GM19372 (cell line): Measurements from ENCODE around the gene BZW1.

Experiments
- ATAC-seq: cut with Tn5 transposase; IDR thresholded peaks from one replicate; pipeline ENCODE4 v1.9.1; 2021; ENCODE audit warnings: mild to moderate bottlenecking, low read depth, moderate library complexity; ENCODE audit not compliant: unreplicated experiment

The BZW1 gene

DNA sequence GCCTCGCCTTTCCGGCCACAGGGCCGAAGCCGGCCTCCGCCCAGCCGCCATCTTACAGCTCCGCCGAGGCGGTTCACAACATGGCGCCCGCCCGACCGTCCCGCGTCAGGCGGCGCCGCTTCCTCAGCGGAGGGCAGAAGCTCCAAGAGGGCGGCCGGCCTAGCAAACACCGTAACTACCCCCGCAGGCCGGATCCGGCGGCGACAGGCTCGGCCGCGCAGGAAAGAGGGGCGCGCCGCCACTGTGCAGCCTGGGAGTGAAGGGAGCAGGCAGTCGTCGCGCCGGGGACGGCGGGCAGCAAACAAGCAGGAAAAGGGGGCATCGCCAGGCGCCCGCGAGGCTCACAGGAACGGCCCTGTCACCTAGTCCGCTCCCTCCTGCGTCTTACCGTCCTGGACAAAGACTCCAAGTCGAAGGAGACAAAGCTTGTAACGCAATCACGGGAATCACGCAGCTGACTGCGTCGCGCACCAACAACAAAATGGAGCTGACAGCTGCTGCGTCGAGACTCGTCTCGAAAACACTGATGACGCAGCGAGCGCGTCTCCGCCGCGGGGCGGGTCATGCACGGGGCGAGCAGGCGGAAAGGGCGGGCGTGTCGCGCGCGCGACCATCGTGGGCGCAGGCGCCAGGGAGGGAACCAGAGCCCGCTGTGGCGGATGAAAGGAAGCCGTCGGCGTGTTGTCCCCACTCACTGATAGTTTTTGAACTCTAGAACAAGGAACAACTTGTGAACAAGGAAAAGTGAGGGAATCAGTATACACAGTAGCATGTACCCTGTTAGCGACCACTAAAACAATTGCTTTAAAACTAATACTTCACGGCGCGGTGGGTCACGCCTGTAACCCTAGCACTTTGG lies 52.7 kb downstream of the BZW1 start, which contains the start of gene CLK1:
TSS of gene CLK1 (minus strand) at position 483 of the 859 bp plus-strand sequence. CDS start 2,796 bp downstream, outside the sequence.
- peak; percentile 80 for ATAC-seq

DNA sequence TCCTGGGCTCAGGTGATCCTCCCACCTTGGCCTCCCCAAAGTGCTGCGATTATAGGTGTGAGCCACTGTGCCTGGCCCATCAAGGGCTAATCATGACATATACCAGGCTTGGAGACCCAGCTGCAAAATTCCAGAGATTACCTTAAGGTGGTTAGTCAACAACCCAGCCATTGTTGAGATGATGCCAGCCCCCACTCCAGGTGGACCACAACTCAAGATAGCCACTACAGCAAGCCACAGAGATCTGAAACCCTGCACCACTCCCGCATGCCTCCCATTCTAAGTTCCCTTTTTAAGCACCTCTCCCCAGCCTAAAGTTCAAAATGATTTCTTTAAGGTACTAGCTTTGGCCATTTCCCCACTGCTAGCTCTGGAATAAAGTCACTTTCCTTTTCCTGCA lies 57.3 kb downstream of the BZW1 start:
- ATAC-seq: no peak

DNA sequence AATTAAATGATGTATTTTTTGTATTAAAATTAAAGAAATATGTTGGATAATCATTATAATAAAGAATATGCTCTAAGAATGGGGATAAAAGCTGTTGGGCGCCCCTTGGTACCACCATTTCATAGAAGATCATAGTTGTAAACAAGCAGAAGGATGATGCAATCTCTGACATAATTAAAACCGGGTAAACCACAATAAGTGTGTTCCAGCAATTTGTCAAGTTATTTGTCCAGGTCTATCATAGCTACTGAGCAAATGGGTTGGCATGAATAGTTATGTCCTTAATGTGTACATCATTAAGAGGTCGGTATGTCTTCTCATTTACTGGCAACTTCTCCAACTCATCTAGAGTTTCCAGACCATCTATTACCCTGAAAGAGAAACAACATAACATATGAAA lies 59.4 kb downstream of the BZW1 start:
- ATAC-seq: no peak

DNA sequence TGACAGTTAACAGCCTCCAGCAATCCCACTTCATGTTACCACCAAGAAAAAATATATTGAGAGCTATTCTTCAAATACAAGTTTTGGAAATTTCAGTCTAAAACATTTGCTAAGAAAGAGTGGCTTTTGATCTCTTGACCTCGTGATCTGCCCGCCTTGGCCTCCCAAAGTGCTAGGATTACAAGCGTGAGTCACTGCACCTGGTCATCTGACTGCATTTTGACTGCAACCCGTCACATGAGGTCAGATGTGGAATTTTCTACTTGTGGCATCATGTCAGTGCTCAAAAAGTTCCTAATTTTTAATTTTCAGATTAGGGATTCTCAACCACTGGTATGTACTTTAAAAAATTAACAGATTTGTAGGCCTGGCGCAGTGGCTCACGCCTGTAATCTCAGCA lies 61.9 kb downstream of the BZW1 start:
- no peak for ATAC-seq
